HG02678 (cell line): ENCODE results near the gene FRS2.

Source experiments
- ATAC-seq: cut with Tn5 transposase; IDR thresholded peaks from one replicate; pipeline ENCODE4 v1.9.1; 2021; ENCODE audit warnings: mild to moderate bottlenecking, moderate library complexity; ENCODE audit not compliant: unreplicated experiment

Gene FRS2

DNA sequence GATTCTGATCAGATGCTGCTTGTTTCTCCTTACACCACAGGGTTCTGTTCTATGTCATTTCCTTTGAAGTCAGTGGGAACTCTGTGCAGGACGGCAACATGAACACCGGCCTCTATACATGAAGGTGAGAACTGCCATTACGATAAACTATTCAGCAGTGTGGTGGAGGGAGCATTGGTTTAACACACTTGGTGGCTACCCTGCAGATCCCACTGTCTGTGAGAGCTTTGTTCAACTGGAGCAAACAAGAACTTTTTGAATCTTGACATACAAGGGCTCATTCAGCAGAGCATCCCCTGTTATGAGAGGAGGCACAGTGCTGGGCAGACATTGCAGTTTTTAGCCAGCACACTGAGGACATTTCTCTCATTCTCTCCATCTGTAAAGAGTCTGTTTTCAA is 10.7 kb upstream of the FRS2 start:
- ATAC-seq: no peak

DNA sequence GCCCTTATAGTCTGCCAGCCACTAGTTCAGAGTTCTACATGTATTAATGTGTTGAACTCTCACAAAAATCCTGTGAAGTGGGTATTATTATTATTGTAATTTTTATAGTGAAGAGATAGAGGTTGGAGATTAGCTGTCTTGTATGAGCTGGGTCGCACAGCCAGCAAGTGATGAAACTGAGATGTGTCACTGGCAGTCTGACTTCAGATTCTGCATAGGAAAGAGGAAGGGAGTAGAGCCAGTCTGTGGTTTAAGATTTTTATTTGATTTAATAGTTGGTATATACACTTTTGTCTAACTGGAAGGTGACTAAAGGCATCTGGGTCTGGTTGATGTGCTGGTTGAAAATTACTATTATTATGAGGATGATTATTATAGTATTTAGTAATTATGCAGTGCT is 5.8 kb upstream of the FRS2 start:
- no peak for ATAC-seq

DNA sequence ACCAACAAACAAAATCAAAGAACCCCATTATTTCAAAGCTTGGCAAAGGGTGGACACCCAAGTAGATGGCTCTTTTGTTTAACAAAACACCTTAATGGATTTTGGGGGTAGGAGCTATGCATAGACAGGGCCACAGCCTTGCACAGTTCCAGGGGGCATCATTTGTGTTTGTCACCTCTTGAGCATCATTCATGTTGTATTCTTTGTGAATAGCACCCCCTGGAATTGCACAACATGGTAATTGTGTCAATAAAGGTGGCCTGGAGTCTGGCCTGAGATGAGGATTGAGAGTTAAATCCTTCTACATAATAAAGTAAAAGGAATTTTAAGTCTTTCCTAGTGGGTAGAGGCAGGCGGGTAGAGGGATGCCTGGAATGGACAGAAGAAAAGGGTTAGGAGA is 3.3 kb upstream of the FRS2 start:
- ATAC-seq: no peak

DNA sequence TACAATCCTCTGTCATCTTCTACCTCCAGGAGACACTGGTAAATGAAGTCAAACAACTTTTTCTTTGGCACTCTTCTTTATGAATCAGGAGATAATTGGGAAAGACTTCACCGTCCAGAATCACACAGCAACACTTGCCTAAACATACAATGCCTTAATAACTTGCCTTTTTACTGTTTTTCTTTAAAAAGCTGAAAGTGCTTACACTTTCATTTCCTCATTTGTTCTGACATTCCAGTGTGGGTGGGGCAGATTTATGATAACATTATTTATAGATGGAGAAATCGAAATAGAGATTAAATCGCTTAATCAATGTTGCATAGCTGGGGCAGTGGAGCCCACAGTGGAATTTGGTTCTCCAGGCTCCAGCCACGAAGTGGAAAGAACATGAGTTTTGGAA is 2.8 kb upstream of the FRS2 start:
- no peak for ATAC-seq

DNA sequence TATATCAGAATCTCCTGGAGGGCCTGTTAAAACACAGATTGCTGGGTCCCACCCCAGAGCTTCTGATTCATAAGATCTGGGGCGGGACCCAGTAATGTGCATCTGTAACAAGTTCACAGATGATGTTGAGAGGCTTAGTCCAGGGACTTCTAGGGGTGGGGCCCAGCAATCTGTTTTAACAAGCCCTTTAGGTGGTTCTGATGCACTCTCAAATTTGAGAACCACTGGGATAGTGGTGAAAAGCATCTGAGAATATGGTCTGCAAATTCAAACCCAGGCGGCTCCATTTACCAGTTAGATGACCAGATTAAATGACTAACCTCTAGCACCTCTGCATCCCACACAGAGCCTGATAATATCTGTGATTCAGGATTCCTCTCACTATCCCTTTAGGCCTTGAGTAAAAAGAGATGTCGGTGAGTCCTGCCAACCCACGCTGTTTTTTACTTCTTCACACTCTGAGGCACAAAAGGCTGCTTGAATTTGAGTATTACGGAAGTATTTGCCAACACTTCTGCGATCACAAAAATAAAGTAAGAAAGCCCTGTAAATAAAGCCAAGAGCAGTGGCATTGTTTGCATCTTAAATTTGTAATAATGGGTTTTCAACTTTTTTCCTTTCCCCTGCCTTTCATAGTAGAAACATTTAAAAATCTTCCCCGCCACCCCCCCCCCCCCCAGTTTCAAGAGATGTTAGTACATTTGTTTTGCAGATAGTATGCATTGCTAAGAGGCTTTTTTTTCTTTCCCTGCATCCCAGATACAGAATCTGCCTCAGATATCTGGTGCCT is 1.8 kb upstream of the FRS2 start:
- ATAC-seq: no peak

DNA sequence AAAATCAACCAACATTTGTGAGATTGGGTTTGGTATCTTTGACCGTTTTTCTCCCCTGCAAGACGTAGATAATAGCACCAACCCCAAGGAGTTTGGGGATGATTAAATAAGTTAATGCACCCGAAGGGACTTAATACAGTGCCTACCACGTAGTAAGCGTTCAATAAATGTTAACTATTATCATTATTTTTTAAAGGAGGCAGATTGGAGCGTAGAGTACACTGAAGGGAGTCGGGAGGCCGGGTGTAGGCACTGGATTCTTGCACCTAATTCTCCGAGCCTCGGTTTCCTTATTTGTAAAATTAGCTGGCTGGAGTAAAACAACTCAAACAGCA is 367 bp upstream of the FRS2 start:
- no peak for ATAC-seq

DNA sequence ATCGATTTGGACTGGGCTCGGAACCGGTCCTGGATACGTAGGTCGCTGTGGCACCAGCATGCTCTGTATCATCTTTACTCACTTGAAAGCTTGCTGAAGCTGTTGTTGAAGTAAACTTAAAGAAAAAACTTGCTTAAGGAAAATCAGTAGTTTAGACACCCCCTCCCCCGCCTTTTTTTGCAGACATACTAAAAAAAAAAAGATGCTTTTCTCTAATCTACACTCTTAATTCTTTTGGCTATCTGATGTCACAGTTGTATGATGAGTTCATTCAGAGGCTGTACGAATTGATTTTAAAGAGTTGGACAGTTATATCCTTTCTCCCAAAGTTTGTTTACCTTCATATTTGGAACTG is 865 bp downstream of the FRS2 start:
- ATAC-seq: no peak

DNA sequence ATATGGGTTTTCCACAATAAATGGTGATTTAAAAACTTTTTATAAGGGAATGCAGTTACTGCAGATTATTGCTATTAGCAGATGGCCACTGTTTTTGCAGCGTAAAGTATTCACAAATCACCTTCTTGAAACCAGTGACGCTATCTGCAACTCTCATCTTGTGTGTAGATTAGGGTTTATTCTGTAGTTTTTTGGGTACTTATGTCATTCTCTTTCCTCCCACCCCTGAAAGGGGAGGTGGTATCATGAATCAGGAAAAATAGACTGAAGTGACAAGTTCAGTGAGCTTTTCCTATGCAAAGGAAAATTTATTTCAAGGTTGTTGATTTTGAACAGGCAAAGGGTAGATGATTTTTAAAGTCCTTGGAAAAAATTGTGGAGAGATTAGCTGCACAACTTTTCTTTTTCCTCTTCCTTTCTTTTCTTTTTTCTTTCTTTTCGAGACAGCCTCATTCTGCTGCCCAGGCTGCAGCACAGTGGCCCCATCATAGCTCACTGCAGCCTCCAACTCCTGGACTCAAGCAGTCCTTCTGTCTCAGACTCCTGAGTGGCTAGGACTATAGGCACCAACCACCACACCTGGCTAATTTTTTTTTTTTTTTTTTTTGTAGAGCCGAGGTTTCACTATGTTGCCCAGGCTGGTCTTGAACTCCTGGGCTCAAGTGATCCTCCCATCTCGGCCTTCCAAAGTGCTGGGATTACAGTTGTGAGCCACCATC is 1.6 kb downstream of the FRS2 start:
- ATAC-seq: no peak

DNA sequence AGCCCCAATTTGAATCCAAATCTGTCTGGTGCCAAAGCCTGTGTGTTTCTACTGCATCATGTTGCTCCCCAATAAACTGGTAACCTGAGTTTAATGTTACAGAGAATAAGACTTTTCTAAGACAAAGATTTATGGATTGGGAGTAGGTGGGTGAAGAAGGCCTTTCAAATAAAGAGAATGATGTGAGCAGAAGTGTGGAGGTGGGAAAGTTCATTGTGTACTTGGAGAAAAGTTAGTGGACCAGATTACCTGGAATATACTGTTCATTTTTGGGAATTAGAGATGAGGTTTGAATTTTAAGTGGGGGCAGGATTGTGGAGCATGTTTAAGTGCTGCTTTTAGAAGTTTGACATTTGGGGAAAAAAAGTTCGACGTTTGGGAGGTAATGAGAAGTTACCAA is 3.1 kb downstream of the FRS2 start:
- no peak for ATAC-seq

DNA sequence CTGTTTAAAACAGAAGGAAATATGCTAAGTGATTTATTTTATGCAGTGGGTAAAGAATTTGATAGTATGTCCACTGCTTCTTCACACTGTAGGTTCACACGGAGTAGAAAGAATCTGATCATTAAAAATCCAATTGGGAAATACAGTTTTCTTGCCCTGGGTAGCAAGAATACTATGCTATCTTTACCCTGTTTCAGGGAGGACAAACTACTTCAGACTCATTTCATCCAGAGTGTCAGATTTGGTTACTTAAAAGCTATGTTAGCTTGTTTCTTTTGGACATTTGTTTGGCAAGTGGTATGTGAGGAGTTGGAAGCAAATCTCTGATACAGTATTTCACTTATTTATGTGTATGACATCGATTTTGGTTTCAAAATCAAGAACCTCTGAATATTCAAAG is 4.3 kb downstream of the FRS2 start:
- no peak for ATAC-seq

DNA sequence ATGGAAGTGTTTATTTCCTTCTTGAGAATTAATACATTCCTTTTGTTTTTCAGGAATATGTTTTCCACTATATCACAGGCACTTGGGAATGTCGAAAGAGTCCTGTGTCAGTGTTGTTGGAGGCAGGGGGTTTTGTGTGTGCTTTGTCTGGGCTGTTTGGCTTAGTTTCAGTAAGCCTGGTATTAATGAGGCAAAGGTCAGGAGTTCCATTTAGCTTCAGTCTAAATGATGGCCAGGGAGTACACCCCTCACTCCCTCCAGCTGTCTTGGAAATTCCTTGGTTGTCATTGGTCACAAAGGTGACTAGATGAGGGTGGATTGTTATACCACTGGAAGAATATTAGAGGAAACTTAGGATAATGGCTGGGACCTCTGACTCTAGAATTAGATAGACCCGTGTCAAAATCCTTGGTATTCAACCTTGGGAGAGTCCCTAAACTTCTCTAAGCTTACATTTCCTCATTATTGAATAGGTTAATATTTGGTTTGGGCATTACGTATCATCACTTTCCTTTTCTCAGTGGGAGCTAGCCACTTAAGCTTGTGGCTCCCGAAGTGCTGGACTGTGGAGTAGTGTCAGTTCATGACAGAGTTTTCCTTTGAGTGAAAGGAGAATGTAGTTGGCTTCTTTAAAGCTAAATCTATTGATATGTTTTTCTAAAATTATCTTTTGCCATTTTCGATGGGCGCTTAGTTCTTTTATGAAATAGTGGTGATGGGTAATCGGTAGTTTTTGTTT is 5.2 kb downstream of the FRS2 start:
- no peak for ATAC-seq

DNA sequence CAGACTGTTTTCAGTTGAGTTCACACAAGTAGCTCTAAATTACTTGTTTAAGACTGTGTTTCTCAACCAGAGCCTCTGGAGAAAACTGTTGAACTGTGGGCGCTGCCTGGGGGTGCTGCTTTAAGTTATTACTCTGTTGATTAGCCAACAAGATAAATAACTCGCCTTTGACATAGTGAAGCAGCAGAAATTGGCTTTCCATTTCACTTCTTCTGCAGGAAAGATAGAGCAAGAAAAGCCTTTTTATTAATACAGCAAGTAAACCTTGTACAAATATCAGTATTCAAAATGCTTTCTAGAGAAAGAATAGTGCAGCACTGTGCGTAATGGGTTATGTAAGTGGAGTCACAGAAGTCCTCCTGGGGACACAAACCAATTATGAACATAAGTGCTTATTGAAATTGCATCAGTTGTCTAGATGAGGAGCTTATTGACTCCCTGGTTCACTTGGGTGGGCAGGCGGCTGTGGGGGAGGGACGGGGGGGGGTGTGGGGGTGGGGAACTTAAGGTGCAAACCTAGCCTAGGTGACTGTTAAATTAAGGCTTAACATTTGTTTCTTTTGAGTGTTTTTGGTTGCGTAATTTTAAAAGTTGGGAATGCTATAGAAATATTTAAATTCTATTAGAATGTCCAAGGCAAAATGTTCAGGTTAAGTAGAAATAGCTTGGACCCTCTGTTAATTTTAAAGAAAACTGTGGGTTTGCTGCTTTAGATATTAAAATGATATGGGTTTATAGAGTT is 6.3 kb downstream of the FRS2 start:
- ATAC-seq: no peak

DNA sequence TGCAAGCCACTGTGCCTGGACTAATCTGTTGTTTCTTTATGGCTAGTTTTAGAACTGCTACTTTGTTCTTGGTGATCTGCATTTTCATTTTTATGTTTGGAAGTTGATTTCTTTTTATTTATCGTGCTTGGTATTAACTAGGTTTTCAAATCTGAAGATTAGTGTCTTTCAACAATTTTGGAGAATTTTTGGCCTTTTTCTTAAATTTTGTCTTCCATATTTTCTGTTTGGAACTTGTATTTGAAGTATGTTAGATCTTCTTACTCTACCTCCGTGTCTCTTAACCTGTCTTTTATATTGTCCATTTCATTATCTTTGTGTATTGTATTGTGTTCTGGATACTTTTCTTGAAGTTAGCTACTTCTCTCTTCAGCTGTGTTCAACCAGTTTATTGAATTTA is 9.5 kb downstream of the FRS2 start:
- ATAC-seq: no peak

DNA sequence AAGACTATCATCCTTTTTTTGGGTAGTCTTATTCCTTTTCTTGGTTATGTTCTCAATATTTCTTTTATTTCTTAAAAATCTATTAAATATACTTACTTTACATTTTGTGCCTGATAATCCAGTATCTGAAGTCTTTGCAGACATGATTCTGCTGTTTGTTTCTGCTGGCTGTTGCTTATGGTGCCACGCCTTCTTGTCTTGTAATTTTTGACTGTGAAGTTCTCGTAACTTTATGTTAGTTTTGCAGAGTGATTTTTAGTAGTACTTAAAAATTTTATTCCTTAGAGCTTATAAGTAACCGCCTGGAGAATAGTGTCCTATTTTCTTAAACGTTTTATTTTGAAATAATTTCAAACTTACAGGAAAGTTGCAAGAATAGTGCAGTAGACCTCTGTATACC is 10.5 kb downstream of the FRS2 start:
- ATAC-seq: no peak

DNA sequence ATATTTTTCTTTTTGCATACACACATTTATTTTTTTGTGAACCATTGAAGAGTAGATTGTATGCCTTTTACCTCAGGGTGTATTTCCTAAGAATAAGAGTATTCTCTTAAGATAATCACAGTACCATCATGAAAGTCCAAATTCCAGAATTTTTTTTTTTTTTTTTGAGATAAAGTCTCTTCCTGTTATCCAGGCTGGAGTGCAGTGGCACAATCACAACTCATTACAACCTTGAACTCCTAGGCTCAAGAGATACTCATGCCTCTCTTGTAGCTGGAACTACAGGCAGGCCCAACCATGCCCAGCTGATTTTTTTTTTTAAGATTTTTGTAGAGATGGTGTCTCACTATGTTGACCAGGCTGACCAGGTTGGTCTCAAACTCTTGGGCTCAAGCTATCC is 10.9 kb downstream of the FRS2 start:
- ATAC-seq: no peak

DNA sequence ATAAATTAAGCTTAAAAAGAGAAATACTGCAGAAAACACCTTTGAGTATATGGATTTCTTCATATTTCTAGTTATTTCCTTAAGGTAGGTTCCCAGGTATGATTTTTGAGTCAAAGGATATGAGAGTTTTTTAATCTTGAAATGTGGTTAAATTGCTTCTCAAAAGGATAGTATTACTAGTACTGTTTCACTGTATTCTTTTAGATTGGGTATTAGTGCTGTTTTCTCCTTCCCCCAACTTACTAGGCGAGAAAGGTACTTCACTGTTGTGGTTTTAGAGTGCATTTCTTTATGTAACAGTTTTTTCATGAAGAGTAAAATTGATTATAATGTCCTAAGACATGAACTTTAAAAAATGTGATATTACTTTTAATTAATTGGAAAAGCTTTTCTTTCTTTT is 13.5 kb downstream of the FRS2 start:
- ATAC-seq: no peak

DNA sequence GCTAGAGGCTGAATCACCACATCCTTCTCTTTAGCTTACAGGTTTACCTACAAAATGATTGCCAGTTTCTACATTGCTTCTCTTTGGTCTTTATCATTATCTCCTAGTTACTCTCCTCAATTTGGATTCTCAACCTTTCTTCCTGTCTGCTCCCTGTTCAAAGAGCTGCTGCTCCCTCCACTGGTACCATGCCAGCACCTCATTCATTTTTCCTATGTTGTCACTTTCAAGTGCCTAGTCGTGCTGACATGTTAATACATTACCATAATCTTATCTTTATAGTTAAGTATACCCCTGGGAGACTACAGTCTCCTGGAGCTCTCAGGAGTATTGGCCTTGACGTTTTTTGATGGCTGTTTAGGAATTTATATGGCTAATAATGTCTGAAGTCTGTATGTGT is 14.2 kb downstream of the FRS2 start:
- ATAC-seq: no peak

DNA sequence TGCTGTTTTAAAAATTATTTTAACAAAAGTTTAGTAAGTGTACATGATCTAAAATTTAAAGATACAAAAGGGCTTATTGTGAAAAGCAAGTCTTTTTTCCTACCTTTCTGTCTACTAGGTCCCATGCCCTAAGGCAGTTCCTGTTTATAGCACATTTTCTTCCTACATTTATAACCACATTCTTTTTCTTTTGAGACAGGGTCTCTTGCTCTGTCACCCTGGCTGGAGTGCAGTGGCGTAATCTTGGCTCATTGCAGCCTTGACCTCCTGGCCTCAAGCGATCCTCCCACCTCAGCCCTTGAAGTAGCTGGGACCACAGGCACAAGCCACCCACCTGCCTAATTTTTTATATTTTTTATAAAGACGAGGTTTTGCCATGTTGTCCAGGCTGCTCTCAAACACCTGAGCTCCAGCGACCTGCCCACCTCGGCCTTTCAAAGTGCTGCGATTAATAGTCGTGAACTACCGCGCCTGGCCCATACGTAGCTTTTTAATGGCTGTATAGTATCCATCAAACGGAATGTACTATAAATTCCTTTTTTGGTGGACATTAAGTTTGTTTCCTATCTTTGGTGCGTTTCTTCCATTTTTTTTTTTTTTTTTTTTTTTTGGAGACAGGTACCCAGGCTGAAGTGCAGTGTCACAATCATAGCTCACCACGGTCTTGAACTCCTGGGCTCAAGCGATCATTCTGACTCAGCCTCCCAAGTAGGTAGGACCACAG is 20.9 kb downstream of the FRS2 start:
- no peak for ATAC-seq

DNA sequence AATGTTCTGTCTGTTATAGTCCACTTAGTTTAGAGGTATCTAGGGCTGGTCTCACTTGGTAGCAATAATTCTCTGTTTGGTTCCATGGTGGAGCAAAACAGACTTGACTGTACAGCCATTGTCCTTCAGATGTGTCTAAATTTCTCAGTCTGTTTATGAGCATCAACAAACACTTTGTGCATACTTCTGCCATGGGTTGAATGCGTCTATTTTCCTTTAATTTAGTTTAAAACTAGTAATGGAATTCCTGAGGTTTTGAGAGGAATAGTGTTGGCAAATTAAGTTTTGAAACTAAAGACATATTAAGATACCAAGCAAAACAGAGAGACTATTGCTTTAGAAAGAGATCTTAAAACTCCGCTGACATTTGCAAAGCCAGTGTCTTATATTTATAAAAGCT is 22.6 kb downstream of the FRS2 start:
- no peak for ATAC-seq

DNA sequence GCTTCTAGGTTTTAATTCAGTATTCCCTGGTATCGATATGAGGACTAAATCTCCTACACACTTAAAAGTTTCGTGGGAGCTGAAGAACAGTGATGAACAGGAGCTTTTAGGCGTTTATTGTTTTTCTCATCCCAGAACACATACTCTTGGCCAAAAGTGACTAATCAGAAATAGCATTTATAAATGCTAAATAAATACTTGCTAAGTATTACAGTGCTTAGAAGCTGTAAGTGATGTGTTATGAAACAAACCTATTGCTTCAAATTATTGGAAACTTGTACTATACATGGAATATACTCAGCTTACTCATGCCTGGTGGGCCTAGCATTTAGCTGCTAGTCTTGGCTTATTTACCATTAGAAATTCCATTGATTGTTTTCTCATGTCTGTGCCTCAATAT is 24.9 kb downstream of the FRS2 start:
- ATAC-seq: no peak
